GM23248 (cell line): ENCODE results near the gene SCEL. TPM values are rescaled to one million over a fixed set of nuclear protein-coding genes. Genes with fewer than 3 reads are reported as not detected.
A peak's percentile ranks its signal among the peaks of the same experiment; 100 is the strongest.

ENCODE experiments used
- DNase-seq: peaks from one replicate; pipeline ENCODE4 v3.0.0-alpha.2; 2015
- H2AFZ ChIP-seq: fragments of 200-600 bp; sonication (generic); 2 replicates; pipeline ENCODE4 v1.6.1; 2016; ENCODE audit warnings: antibody characterized with exemption
- H3F3A ChIP-seq: fragments of 200-600 bp; sonication (generic); 2 replicates; pipeline ENCODE4 v1.6.1; 2016; ENCODE audit warnings: mild to moderate bottlenecking, antibody characterized with exemption, mixed run types; ENCODE audit not compliant: insufficient read depth
- H3K27ac ChIP-seq: fragments of 200-600 bp; sonication (generic); 2 replicates; pipeline ENCODE4 v1.5.1; 2016; ENCODE audit warnings: mild to moderate bottlenecking
- H3K27me3 ChIP-seq: fragments of 200-600 bp; sonication (generic); replicated peaks from 2 replicates; pipeline ENCODE4 v1.6.1; 2016; ENCODE audit warnings: mild to moderate bottlenecking; ENCODE audit not compliant: insufficient read depth
- H3K36me3 ChIP-seq: fragments of 200-600 bp; sonication (generic); 2 replicates; pipeline ENCODE4 v1.6.1; 2016; ENCODE audit warnings: low read depth, mild to moderate bottlenecking
- H3K4me1 ChIP-seq: fragments of 200-600 bp; sonication (generic); 2 replicates; pipeline ENCODE4 v1.6.1; 2016; ENCODE audit warnings: mild to moderate bottlenecking; ENCODE audit not compliant: insufficient read depth
- H3K4me2 ChIP-seq: fragments of 200-600 bp; sonication (generic); one replicate; pipeline ENCODE4 v1.6.1; 2016; ENCODE audit warnings: mild to moderate bottlenecking; ENCODE audit not compliant: unreplicated experiment
- H3K4me3 ChIP-seq: fragments of 200-600 bp; sonication (generic); 2 replicates; pipeline ENCODE4 v1.5.1; 2016; ENCODE audit warnings: mild to moderate bottlenecking
- H3K79me2 ChIP-seq: fragments of 200-600 bp; sonication (generic); 2 replicates; pipeline ENCODE4 v1.6.1; 2016; ENCODE audit warnings: mild to moderate bottlenecking; ENCODE audit not compliant: insufficient read depth
- H3K9ac ChIP-seq: fragments of 200-600 bp; sonication (generic); 2 replicates; pipeline ENCODE4 v1.6.1; 2016; ENCODE audit warnings: mild to moderate bottlenecking
- H3K9me2 ChIP-seq: fragments of 200-600 bp; sonication (generic); 2 replicates; pipeline ENCODE4 v1.6.1; 2016; ENCODE audit warnings: mixed run types, mild to moderate bottlenecking, moderate library complexity; ENCODE audit not compliant: insufficient read depth
- H3K9me3 ChIP-seq: fragments of 200-600 bp; sonication (generic); one replicate; pipeline ENCODE4 v1.6.1; 2017; ENCODE audit warnings: low read depth
- H4K20me1 ChIP-seq: fragments of 200-600 bp; sonication (generic); 2 replicates; pipeline ENCODE4 v1.6.0; 2016; ENCODE audit not compliant: insufficient read depth
- EZH2 ChIP-seq: fragments of 200-600 bp; sonication (generic); IDR thresholded peaks from 2 replicates; pipeline ENCODE4 v1.6.1; 2018; ENCODE audit warnings: antibody characterized with exemption, mild to moderate bottlenecking; ENCODE audit not compliant: insufficient read depth, poor library complexity, severe bottlenecking
- EZH2phosphoT487 ChIP-seq: fragments of 200-600 bp; sonication (generic); IDR thresholded peaks from 2 replicates; pipeline ENCODE4 v1.6.1; 2018; ENCODE audit warnings: antibody characterized with exemption, moderate library complexity, mild to moderate bottlenecking, low read depth; ENCODE audit not compliant: insufficient read depth
- WGBS, 2 experiments: methylation state at CpG; one replicate each; pipeline ENCODE4 v1.1.6; 2015 to 2017; ENCODE audit warnings: low lambda C conversion rate in 2 of 2, low coverage in 1 of 2; ENCODE audit errors: missing lambda C conversion rate in 2 of 2; 5-methylcytosine and 5-hydroxymethylcytosine counted together
- in situ Hi-C: fragments of 300-500 bp; cut with MboI; formaldehyde crosslinking; loops from 2 replicates; pipeline ENCODE4 v1.15.0; 2020
- polyA plus RNA-seq: library from polyadenylated mRNA; unstranded; fragments of >200 nt; fragmentation: Nextera tagmentation; extraction: Ambion mirVana; gene quantifications from 2 replicates; pipeline ENCODE4 v1.2.1, GENCODE V29; 2016
- total RNA-seq: library from RNA; depleted of rRNA; stranded (reverse); fragments of >200 nt; shearing (Covaris generic); gene quantifications from 2 replicates; pipeline ENCODE4 v1.2.3, GENCODE V29; 2014

Gene SCEL
- total and polyA plus RNA-seq, 2 experiments from 2014 or later, result not detected

DNA sequence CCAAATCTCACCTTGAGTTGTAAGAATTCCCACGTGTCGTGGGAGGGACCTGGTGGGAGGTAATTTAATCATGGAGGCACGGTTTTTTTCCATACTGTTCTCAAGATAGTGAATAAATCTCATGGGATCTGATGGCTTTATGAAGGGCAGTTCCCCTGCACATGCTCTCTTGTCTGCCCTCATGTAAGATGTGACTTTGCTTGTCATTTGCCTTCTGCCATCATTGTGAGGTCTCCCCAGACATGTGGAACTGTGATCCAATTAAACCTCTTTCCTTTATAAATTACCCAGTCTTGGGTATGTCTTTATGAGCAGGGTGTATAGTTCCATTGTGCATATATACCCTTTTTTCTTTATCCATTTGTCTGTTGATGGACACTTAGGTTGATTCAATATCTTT, 13.1 kb downstream of the SCEL start:
- Histone ChIP-seq H2AFZ (no peak overlapping the region), H3K4me2 (no peak overlapping the region), H4K20me1 (no peaks in the 10 kb centered on the region), H3K9me3 (no peaks in the 10 kb centered on the region), H3K79me2 (no peaks in the 10 kb centered on the region), H3K9ac (no peak overlapping the region), H3K9me2 (no peaks in the 10 kb centered on the region), H3F3A (no peaks in the 10 kb centered on the region), H3K27me3 (no peaks in the 10 kb centered on the region; the same call in 1 of the 2 replicates), H3K4me1 (no peaks in the 10 kb centered on the region), H3K36me3 (no peaks in the 10 kb centered on the region), H3K27ac (no peak overlapping the region), H3K4me3 (no peak overlapping the region)
- DNase-seq, result no peak
- no peak for TF ChIP-seq EZH2
- no peak for TF ChIP-seq EZH2phosphoT487
- in situ Hi-C loops, result no loop called here
- WGBS, 2 experiments, result 56 to 65% methylated on average over 3 of the region's 3 CpGs

DNA sequence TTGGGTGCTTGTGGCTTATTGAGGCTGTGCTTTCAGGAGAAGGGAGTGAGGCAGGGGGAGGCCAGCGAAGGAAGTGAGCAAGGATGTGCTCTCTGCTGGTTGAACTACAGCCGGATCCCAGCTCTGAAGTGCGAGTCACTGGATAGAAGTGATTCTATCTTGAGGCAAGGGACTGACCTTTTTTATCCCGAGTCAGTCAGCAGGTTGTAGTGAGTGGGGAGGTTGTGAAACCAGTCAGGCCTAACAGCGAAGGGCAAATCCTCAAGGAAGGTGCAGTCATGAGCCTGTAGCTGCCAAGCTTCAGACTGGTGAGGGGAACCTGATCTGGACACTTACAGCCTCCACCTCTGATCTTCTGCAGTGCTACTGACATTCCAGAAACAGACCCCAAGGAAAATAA, 18.6 kb downstream of the SCEL start:
- no peak overlapping the region for H2AFZ ChIP-seq
- TF ChIP-seq EZH2phosphoT487, result no peak
- TF ChIP-seq EZH2, result no peak
- no peak overlapping the region for H3K27ac ChIP-seq
- no peaks in the 10 kb centered on the region for H3K36me3 ChIP-seq
- no peaks in the 10 kb centered on the region for H3K4me1 ChIP-seq
- H4K20me1 ChIP-seq, result no peaks in the 10 kb centered on the region
- no peaks in the 10 kb centered on the region for H3K9me3 ChIP-seq
- DNase-seq, result no peak
- no peaks in the 10 kb centered on the region; the same call in none of the 2 replicates for H3K27me3 ChIP-seq
- no peak overlapping the region for H3K4me2 ChIP-seq
- H3K9me2 ChIP-seq, result no peaks in the 10 kb centered on the region
- in situ Hi-C loops, result no loop called here
- H3K4me3 ChIP-seq, result no peak overlapping the region
- H3K79me2 ChIP-seq, result no peaks in the 10 kb centered on the region
- H3F3A ChIP-seq, result no peaks in the 10 kb centered on the region
- 54% methylated on average over 5 of the region's 5 CpGs for WGBS, 2 experiments
- no peak overlapping the region for H3K9ac ChIP-seq

DNA sequence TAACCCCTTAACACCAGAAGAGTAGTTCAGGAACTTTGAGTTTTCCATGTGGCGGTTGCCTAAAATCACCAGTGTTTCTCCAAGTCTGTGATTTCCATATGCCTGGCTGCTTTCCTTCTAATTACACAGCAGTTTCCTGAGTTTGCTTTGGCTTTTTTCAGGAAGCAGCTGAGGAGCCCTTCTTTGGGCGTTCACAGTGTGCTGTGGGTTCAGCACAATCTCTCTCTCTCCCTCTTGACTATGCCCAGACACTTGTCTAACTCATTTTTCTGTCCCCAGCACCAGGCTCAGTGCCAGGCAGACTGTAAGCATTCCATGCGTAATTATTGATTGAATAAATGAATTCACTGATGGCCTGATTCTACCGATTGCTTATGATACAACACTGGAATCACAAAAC, 19.7 kb downstream of the SCEL start:
- no peak overlapping the region for H3K9ac ChIP-seq
- 56 to 57% methylated on average over 4 of the region's 4 CpGs for WGBS, 2 experiments
- in situ Hi-C loops, result no loop called here
- H3K36me3 ChIP-seq, result no peaks in the 10 kb centered on the region
- DNase-seq, result no peak
- no peaks in the 10 kb centered on the region for H3K79me2 ChIP-seq
- H3F3A ChIP-seq, result no peaks in the 10 kb centered on the region
- no peaks in the 10 kb centered on the region for H4K20me1 ChIP-seq
- no peak overlapping the region for H3K4me3 ChIP-seq
- H3K27me3 ChIP-seq, result no peaks in the 10 kb centered on the region; the same call in none of the 2 replicates
- no peak overlapping the region for H2AFZ ChIP-seq
- H3K4me1 ChIP-seq, result no peaks in the 10 kb centered on the region
- no peaks in the 10 kb centered on the region for H3K9me2 ChIP-seq
- no peaks in the 10 kb centered on the region for H3K9me3 ChIP-seq
- TF ChIP-seq EZH2phosphoT487, result no peak
- no peak for TF ChIP-seq EZH2
- no peak overlapping the region for H3K27ac ChIP-seq
- H3K4me2 ChIP-seq, result no peak overlapping the region

DNA sequence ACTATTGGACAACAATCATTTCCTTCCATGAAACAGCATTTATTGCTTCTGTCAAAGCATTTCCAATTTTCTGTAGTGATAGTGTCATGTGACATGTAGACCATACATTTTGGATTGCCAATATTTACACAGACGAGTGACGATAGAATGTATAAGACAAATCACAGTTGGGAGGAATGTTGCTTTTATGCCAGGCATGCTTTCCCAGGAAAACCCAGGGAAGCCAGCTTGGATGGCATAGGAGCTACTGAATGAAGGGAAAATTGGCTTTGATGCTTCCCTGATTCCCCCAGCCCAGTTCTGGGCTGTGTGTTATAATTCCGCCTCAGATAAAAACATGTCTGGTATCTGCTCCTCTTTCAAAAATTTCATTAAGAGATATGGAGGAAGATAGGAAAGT, 22.5 kb downstream of the SCEL start:
- DNase-seq, result no peak
- Histone ChIP-seq H3K36me3 (no peaks in the 10 kb centered on the region), H3K4me3 (no peak overlapping the region), H4K20me1 (no peaks in the 10 kb centered on the region), H3K27ac (no peak overlapping the region), H2AFZ (no peak overlapping the region), H3K9me2 (no peaks in the 10 kb centered on the region), H3F3A (no peaks in the 10 kb centered on the region), H3K27me3 (peaks cover 3% of the 10 kb centered on the region), H3K4me2 (no peak overlapping the region), H3K79me2 (no peaks in the 10 kb centered on the region), H3K9me3 (no peaks in the 10 kb centered on the region), H3K4me1 (no peaks in the 10 kb centered on the region), H3K9ac (no peak overlapping the region)
- TF ChIP-seq EZH2phosphoT487 (no peak), EZH2 (no peak)
- in situ Hi-C loops, result no loop called here
- 87 to 92% methylated on average over 3 of the region's 3 CpGs for WGBS, 2 experiments

DNA sequence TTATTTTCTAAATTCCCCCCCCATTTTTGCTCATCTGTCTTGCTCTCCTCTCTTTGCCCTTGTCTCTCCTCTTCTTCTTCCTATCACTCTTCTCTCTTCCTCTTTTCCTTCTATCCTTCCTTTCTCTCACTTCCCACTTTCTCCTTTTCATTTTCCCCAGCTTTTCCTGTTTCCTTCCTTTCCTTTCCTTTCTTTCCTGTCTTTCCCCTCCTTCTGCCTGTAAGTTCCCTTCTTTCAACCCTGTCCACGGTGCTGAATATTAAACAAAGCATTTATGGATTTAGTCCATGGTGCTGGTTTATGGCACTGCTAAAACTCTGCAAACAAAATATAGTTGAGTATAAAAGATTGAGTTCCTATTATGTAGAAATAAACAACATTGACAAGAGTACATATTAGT, 27.6 kb downstream of the SCEL start:
- H2AFZ ChIP-seq, result no peak overlapping the region
- H3F3A ChIP-seq, result no peaks in the 10 kb centered on the region
- H3K4me2 ChIP-seq, result no peak overlapping the region
- H3K79me2 ChIP-seq, result no peaks in the 10 kb centered on the region
- no peaks in the 10 kb centered on the region for H3K9me3 ChIP-seq
- WGBS, 2 experiments, result 0 to 5% methylated on average over 1 of the region's 1 CpG
- no peak overlapping the region for H3K4me3 ChIP-seq
- in situ Hi-C loops, result no loop called here
- no peak for TF ChIP-seq EZH2phosphoT487
- TF ChIP-seq EZH2, result no peak
- no peaks in the 10 kb centered on the region for H3K4me1 ChIP-seq
- DNase-seq, result peak; percentile 53
- no peak overlapping the region for H3K27ac ChIP-seq
- peaks cover 19% of the 10 kb centered on the region for H3K27me3 ChIP-seq
- H4K20me1 ChIP-seq, result no peaks in the 10 kb centered on the region
- no peaks in the 10 kb centered on the region for H3K9me2 ChIP-seq
- no peak overlapping the region for H3K9ac ChIP-seq
- no peaks in the 10 kb centered on the region for H3K36me3 ChIP-seq
